ENCODE data around the gene LIX1.

DNA sequence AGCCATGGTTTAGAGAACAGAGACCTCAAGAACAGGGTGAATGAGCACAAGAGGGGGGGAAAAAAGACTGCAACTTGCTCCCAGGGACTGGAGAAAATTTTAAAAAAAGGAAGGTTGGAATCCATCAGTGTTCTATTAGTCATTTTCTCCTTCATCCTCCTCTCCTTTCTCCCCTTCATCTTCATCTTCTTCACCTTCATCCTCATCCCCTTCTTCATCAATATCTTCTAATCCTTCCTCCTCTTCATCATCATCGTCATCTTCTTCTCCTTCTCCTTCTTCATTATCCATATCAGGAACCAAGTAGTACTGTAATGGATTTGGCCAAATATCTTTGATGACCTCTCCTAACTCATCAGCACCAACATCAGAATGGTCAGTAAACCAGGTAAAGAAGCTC lies 86.1 kb downstream of the LIX1 start:
- no peak for TF ChIP-seq POLR2A (IDR thresholded peaks at IDR 0.05)
- no peak for TF ChIP-seq CTCF (IDR thresholded peaks at IDR 0.05)
- no peak for TF ChIP-seq POLR2AphosphoS5 (IDR thresholded peaks at IDR 0.05)
- no peak for TF ChIP-seq EP300 (IDR thresholded peaks at IDR 0.05)
